Mononuclear cell (primary cell): ENCODE measurements around the gene RNF225. TPM values are rescaled to one million over a fixed set of nuclear protein-coding genes. Genes with fewer than 3 reads are reported as not detected.
"Not testable (repeated sequence)": the region's sequence is repeated elsewhere in the genome, so short reads cannot be mapped to it uniquely, and the experiment has no call there.

ENCODE experiments used
- H3K27me3 ChIP-seq: 2 replicates; pipeline ENCODE4 v1.6.0; 2011; ENCODE audit warnings: low read length, control low read depth; ENCODE audit not compliant: insufficient read depth
- H3K4me1 ChIP-seq: 2 replicates; pipeline ENCODE4 v1.5.1; 2011; ENCODE audit warnings: mild to moderate bottlenecking, low read length, control low read depth; ENCODE audit not compliant: insufficient read depth
- H3K4me3 ChIP-seq: 2 replicates; pipeline ENCODE4 v1.5.1; 2011; ENCODE audit warnings: mild to moderate bottlenecking, low read length, moderate library complexity
- H3K9me3 ChIP-seq: 2 replicates; pipeline ENCODE4 v1.5.1; 2011; ENCODE audit warnings: low read depth, mild to moderate bottlenecking, control low read depth, low read length
- total RNA-seq: library from RNA; depleted of rRNA; stranded (reverse); fragments of >200 nt; gene quantifications from one replicate; pipeline ENCODE4 v1.2.3, GENCODE V29; 2012

The RNF225 gene
- total RNA-seq, 1 donor = 0.42 TPM

GRCh38 chr19:58355908-58356765, 39.3 kb upstream of the RNF225 start:
- Histone ChIP-seq H3K4me3 (peak overlapping the region; percentile 16), H3K27me3 (peaks cover 7% of the 10 kb centered on the region), H3K9me3 (no peaks in the 10 kb centered on the region), H3K4me1 (peaks cover 17% of the 10 kb centered on the region)

GRCh38 chr19:58356766-58357480, 38.5 kb upstream of the RNF225 start:
- peaks cover 21% of the 10 kb centered on the region for H3K4me1 ChIP-seq
- H3K9me3 ChIP-seq = no peaks in the 10 kb centered on the region
- H3K27me3 ChIP-seq = peaks cover 7% of the 10 kb centered on the region
- H3K4me3 ChIP-seq = peak overlapping the region; percentile 16

- H3K27me3 ChIP-seq = peaks cover 7% of the 10 kb centered on the region
- H3K4me3 ChIP-seq = no peak overlapping the region
- peaks cover 24% of the 10 kb centered on the region for H3K4me1 ChIP-seq
- H3K9me3 ChIP-seq = no peaks in the 10 kb centered on the region
Observed at GRCh38 chr19:58357481-58358145, 37.8 kb upstream of the RNF225 start.

- Histone ChIP-seq H3K27me3 (peaks cover 2% of the 10 kb centered on the region), H3K9me3 (no peaks in the 10 kb centered on the region), H3K4me3 (peak overlapping the region; percentile 73), H3K4me1 (peaks cover 31% of the 10 kb centered on the region)
Observed at GRCh38 chr19:58361900-58362271, 33.6 kb upstream of the RNF225 start.

GRCh38 chr19:58362272-58362994, 33.0 kb upstream of the RNF225 start, which contains the start of gene ZNF497:
TSS of gene ZNF497 (minus strand) at chr19:58362751. CDS start at chr19:58357635, 5,116 bp downstream.
- Histone ChIP-seq H3K4me3 (peak within 1 kb of the TSS; percentile 73), H3K9me3 (no peaks in the 10 kb centered on the region), H3K4me1 (peaks cover 25% of the 10 kb centered on the region), H3K27me3 (no peaks in the 10 kb centered on the region)

- no peak overlapping the region for H3K4me3 ChIP-seq
- H3K9me3 ChIP-seq = no peaks in the 10 kb centered on the region
- no peaks in the 10 kb centered on the region for H3K27me3 ChIP-seq
- peaks cover 25% of the 10 kb centered on the region for H3K4me1 ChIP-seq
Observed at GRCh38 chr19:58364146-58364545, 31.3 kb upstream of the RNF225 start.

GRCh38 chr19:58366585-58367430, 28.6 kb upstream of the RNF225 start:
- no peaks in the 10 kb centered on the region for H3K9me3 ChIP-seq
- H3K4me1 ChIP-seq = peaks cover 22% of the 10 kb centered on the region
- no peak overlapping the region for H3K4me3 ChIP-seq
- H3K27me3 ChIP-seq = no peaks in the 10 kb centered on the region

GRCh38 chr19:58367698-58368454, 27.6 kb upstream of the RNF225 start:
- Histone ChIP-seq H3K4me1 (peaks cover 18% of the 10 kb centered on the region), H3K9me3 (no peaks in the 10 kb centered on the region), H3K27me3 (no peaks in the 10 kb centered on the region), H3K4me3 (no peak overlapping the region)

- Histone ChIP-seq H3K4me1 (peaks cover 9% of the 10 kb centered on the region), H3K4me3 (no peak overlapping the region), H3K9me3 (no peaks in the 10 kb centered on the region), H3K27me3 (no peaks in the 10 kb centered on the region)
Observed at GRCh38 chr19:58368561-58369360, 26.7 kb upstream of the RNF225 start.

- Histone ChIP-seq H3K27me3 (no peaks in the 10 kb centered on the region), H3K4me1 (no peaks in the 10 kb centered on the region), H3K9me3 (no peaks in the 10 kb centered on the region), H3K4me3 (no peak overlapping the region)
Observed at GRCh38 chr19:58372311-58373133, 22.9 kb upstream of the RNF225 start.

GRCh38 chr19:58374200-58374599, 21.3 kb upstream of the RNF225 start:
- H3K4me1 ChIP-seq = peaks cover 1% of the 10 kb centered on the region
- no peaks in the 10 kb centered on the region for H3K9me3 ChIP-seq
- no peak overlapping the region for H3K4me3 ChIP-seq
- H3K27me3 ChIP-seq = no peaks in the 10 kb centered on the region

GRCh38 chr19:58376724-58377123, 18.7 kb upstream of the RNF225 start:
- H3K4me1 ChIP-seq = peaks cover 19% of the 10 kb centered on the region
- H3K4me3 ChIP-seq, H3K27me3 ChIP-seq, H3K9me3 ChIP-seq: not testable (repeated sequence)
